ENCODE measurements around the gene UBE2N.

DNA sequence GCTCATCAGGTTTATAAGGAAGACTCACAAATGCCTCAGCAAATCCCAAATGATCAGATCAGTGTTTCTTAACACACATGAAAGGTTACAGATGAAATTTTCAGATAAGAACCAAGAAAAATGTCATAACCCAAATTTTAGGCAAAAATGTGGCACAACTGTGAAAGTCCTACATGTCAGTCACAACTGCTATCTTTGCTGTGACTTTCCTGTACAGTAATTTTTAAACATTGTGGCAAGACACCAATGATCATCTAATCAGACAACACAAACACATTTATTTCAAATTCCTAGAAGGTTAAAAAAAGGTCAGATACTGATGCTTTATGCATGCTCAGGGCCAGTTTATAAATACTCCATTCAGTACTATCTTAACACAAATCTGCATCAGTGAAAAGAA lies 32.9 kb downstream of the UBE2N start:
- TF ChIP-seq POLR2AphosphoS5 (IDR thresholded peaks at IDR 0.05; ENCODE audit: low read depth) (no peak), GABPA (IDR thresholded peaks at IDR 0.05; ENCODE audit: low read depth) (no peak), SPI1 (IDR thresholded peaks at IDR 0.05; ENCODE audit: borderline replicate concordance, low read depth) (no peak)
- TF ChIP-seq, protein P1, sequence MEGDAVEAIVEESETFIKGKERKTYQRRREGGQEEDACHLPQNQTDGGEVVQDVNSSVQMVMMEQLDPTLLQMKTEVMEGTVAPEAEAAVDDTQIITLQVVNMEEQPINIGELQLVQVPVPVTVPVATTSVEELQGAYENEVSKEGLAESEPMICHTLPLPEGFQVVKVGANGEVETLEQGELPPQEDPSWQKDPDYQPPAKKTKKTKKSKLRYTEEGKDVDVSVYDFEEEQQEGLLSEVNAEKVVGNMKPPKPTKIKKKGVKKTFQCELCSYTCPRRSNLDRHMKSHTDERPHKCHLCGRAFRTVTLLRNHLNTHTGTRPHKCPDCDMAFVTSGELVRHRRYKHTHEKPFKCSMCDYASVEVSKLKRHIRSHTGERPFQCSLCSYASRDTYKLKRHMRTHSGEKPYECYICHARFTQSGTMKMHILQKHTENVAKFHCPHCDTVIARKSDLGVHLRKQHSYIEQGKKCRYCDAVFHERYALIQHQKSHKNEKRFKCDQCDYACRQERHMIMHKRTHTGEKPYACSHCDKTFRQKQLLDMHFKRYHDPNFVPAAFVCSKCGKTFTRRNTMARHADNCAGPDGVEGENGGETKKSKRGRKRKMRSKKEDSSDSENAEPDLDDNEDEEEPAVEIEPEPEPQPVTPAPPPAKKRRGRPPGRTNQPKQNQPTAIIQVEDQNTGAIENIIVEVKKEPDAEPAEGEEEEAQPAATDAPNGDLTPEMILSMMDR (IDR thresholded peaks at IDR 0.05; ENCODE audit: insufficient read depth, low read length) = no peak
- TF ChIP-seq, protein P2, sequence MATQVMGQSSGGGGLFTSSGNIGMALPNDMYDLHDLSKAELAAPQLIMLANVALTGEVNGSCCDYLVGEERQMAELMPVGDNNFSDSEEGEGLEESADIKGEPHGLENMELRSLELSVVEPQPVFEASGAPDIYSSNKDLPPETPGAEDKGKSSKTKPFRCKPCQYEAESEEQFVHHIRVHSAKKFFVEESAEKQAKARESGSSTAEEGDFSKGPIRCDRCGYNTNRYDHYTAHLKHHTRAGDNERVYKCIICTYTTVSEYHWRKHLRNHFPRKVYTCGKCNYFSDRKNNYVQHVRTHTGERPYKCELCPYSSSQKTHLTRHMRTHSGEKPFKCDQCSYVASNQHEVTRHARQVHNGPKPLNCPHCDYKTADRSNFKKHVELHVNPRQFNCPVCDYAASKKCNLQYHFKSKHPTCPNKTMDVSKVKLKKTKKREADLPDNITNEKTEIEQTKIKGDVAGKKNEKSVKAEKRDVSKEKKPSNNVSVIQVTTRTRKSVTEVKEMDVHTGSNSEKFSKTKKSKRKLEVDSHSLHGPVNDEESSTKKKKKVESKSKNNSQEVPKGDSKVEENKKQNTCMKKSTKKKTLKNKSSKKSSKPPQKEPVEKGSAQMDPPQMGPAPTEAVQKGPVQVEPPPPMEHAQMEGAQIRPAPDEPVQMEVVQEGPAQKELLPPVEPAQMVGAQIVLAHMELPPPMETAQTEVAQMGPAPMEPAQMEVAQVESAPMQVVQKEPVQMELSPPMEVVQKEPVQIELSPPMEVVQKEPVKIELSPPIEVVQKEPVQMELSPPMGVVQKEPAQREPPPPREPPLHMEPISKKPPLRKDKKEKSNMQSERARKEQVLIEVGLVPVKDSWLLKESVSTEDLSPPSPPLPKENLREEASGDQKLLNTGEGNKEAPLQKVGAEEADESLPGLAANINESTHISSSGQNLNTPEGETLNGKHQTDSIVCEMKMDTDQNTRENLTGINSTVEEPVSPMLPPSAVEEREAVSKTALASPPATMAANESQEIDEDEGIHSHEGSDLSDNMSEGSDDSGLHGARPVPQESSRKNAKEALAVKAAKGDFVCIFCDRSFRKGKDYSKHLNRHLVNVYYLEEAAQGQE (IDR thresholded peaks at IDR 0.05; ENCODE audit: insufficient replicate concordance, low read depth) = no peak
